Lower lobe of right lung (tissue), 2 donors: ENCODE results near the gene SGK2. TPM values are rescaled to one million over a fixed set of nuclear protein-coding genes. Genes with fewer than 3 reads are reported as not detected.

ENCODE experiments used
- ATAC-seq, 2 donors: fragments of 200-7000 bp; cut with Tn5 transposase; one replicate each; pipeline ENCODE4 v1.9.1; 2020 to 2022; ENCODE audit warnings: mild to moderate bottlenecking in 2 of 2, moderate library complexity in 2 of 2
- DNase-seq: peaks from one replicate; pipeline ENCODE4 v3.0.0-alpha.2; 2020
- H3K27ac ChIP-seq: fragments of 200-600 bp; one replicate; pipeline ENCODE4 v1.8.0; 2022
- H3K27me3 ChIP-seq: fragments of 200-600 bp; one replicate; pipeline ENCODE4 v1.8.0; 2022; ENCODE audit warnings: low read depth
- H3K36me3 ChIP-seq: fragments of 200-600 bp; one replicate; pipeline ENCODE4 v1.8.0; 2022; ENCODE audit warnings: mild to moderate bottlenecking
- H3K4me1 ChIP-seq: fragments of 200-600 bp; one replicate; pipeline ENCODE4 v1.8.0; 2022
- H3K4me3 ChIP-seq: fragments of 200-600 bp; one replicate; pipeline ENCODE4 v1.8.0; 2022; ENCODE audit warnings: mild to moderate bottlenecking
- H3K9me3 ChIP-seq: fragments of 200-600 bp; one replicate; pipeline ENCODE4 v1.8.0; 2022
- CTCF ChIP-seq: fragments of 200-600 bp; IDR thresholded peaks from one replicate; pipeline ENCODE4 v1.8.0; 2022; ENCODE audit warnings: antibody characterized with exemption, mild to moderate bottlenecking
- intact Hi-C: fragments of 100-400 bp; cut with DNase I; formaldehyde crosslinking; loops from one replicate; pipeline ENCODE4 v1.11.0; 2022
- total RNA-seq: library from RNA; stranded (reverse); fragmentation: NEBNext Ultra II Directional; extraction: Animal tissue kit (Norgen Biotek cat#: 25700); gene quantifications from one replicate; pipeline ENCODE4 v1.2.1, GENCODE V29; 2021
- donor health status: DM: no; HTN: yes; CAD: no; lungs with severe emphysema.

The SGK2 gene
- total RNA-seq, 1 donor from 2014 or later, result 1.2 TPM

DNA sequence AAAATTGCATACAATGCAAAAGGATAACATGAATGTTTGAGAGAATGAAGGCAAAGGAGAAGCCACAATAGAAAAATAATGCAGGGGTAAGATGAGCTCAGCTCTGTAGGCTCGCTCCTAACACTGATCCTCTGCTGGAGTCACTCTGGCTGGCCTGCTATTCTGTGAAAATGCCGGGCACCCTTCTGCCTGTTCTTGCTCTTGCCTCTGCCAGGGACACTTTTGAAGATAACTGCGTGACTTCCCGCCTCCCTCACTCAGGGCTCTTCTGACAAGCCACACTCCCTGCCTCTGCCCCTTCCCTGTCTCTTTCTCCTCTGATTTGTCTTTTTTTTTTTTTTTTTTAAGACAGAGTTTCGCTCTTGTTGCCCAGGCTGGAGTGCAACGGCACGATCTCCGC is 72.8 kb downstream of the SGK2 start:
- intact Hi-C loops, result no loop called here
- H3K27ac ChIP-seq, result no peak overlapping the region
- no peaks in the 10 kb centered on the region for H3K4me1 ChIP-seq
- H3K36me3 ChIP-seq, result peaks cover 67% of the 10 kb centered on the region
- H3K9me3 ChIP-seq, result no peaks in the 10 kb centered on the region
- DNase-seq, result no peak
- no peak for TF ChIP-seq CTCF
- no peaks in the 10 kb centered on the region for H3K27me3 ChIP-seq
- no peak for ATAC-seq
- H3K4me3 ChIP-seq, result no peak overlapping the region

Other genes starting within 250 kb of the SGK2 start
- 145 TPM for gene SRSF6, start 101.1 kb upstream of the SGK2 start, total RNA-seq
- 10.5 TPM for gene L3MBTL1, start 51.3 kb upstream of the SGK2 start, total RNA-seq
- gene IFT52, start 31.9 kb downstream of the SGK2 start, total RNA-seq, result 19.9 TPM
- 1.7 TPM for gene MYBL2, start 108.1 kb downstream of the SGK2 start, total RNA-seq
- not detected for gene GTSF1L, start 168.0 kb downstream of the SGK2 start, total RNA-seq